A549 (cell line): ENCODE data around the gene UBTD1.
"Not testable (repeated sequence)": the region's sequence is repeated elsewhere in the genome, so short reads cannot be mapped to it uniquely, and the experiment has no call there.

ENCODE experiments used
- CTCF ChIP-seq: fragments of >200 bp; sonication (Bioruptor Twin); formaldehyde crosslinking; IDR thresholded peaks from 3 replicates; pipeline ENCODE4 v1.5.1; 2016
- KDM1A ChIP-seq: fragments of 200-600 bp; sonication (generic); IDR thresholded peaks from 2 replicates; pipeline ENCODE4 v1.6.1; 2016; ENCODE audit warnings: low read depth, mild to moderate bottlenecking
- USF2 ChIP-seq: fragments of 450-650 bp; IDR thresholded peaks from 2 replicates; pipeline ENCODE4 v1.6.1; 2014; ENCODE audit warnings: antibody characterized with exemption

GRCh38 chr10:97468781-97469180 lies 29.9 kb upstream of the UBTD1 start:
- not testable (repeated sequence) for TF ChIP-seq CTCF, KDM1A, USF2
